Heart right ventricle (tissue), 16 donors: Measurements from ENCODE around the gene TRPM1. TPM values are rescaled to one million over a fixed set of nuclear protein-coding genes. Genes with fewer than 3 reads are reported as not detected.

Experiments used
- ATAC-seq, 8 donors: fragments of 200-7000 bp; cut with Tn5 transposase; one replicate each; pipeline ENCODE4 v1.9.1; 2020; ENCODE audit warnings: mild to moderate bottlenecking in 8 of 8, moderate library complexity in 8 of 8, moderate number of reproducible peaks in 1 of 8
- DNase-seq, 2 donors: peaks; one replicate each; pipeline ENCODE4 v3.0.0-alpha.2; 2020
- H3K27ac ChIP-seq, 10 donors: fragments of 200-600 bp; sonication (generic) in 2 of 10; one replicate each; pipeline versions ENCODE4 v1.5.0 to v1.8.0; 2020 to 2022; ENCODE audit warnings: mild to moderate bottlenecking in 3 of 10
- H3K27me3 ChIP-seq, 7 donors: fragments of 200-600 bp; one replicate each; pipeline ENCODE4 v1.8.0; 2021 to 2022; ENCODE audit warnings: mild to moderate bottlenecking in 2 of 7
- H3K36me3 ChIP-seq, 9 donors: fragments of 200-600 bp; sonication (generic) in 1 of 9; one replicate each; pipeline versions ENCODE4 v1.5.0 to v1.8.0; 2020 to 2022; ENCODE audit warnings: mild to moderate bottlenecking in 2 of 9
- H3K4me1 ChIP-seq, 9 donors: fragments of 200-600 bp; sonication (generic) in 1 of 9; one replicate each; pipeline versions ENCODE4 v1.5.0 to v1.8.0; 2020 to 2022; ENCODE audit warnings: mild to moderate bottlenecking in 4 of 9
- H3K4me3 ChIP-seq, 10 donors: fragments of 200-600 bp; sonication (generic) in 2 of 10; one replicate each; pipeline versions ENCODE4 v1.5.0 to v1.8.0; 2020 to 2022; ENCODE audit warnings: mild to moderate bottlenecking in 7 of 10, moderate library complexity in 2 of 10
- H3K9me3 ChIP-seq, 11 donors: fragments of 200-600 bp in 10 of 11; sonication (generic) in 2 of 11; one replicate each; pipeline versions ENCODE4 v1.5.0 to v1.8.0; 2013 to 2022; ENCODE audit warnings: mild to moderate bottlenecking in 2 of 11, control low read depth in 1 of 11, moderate library complexity in 1 of 11
- WGBS, 2 donors: extraction: QIAGEN DNeasy Blood & Tissue Kit; methylation state at CpG; one replicate each; pipeline ENCODE4 v1.1.7; 2013; ENCODE audit warnings: inconsistent platforms in 1 of 2; 5-methylcytosine and 5-hydroxymethylcytosine counted together
- intact Hi-C, 10 donors: fragments of 100-400 bp; cut with DNase I; formaldehyde crosslinking; loops; one replicate each; pipeline versions ENCODE4 v1.11.1 to v1.14.2; 2022
- microRNA-seq, 2 donors: library from miRNA; unstranded; fragments of <30 nt; microRNA quantifications; one replicate each; pipeline ENCODE4 v1.2.0, GENCODE V29; 2021
- polyA plus RNA-seq, 2 donors: library from polyadenylated mRNA; stranded (reverse); fragments of 200-250 nt; gene quantifications; one replicate each; pipeline ENCODE4 v1.2.3, GENCODE V29; 2013
- total RNA-seq, 10 donors: library from RNA; stranded (reverse); fragmentation: NEBNext Ultra II Directional in 3 of 10; extraction: Animal tissue kit (Norgen Biotek cat#: 25700) in 3 of 10; gene quantifications; one replicate each; pipeline versions ENCODE4 v1.2.1 to v1.2.4, GENCODE V29; 2021 to 2023
- TF ChIP-seq, protein P1 (sequence below), 9 donors: fragments of 200-600 bp; sonication (generic) in 2 of 9; IDR thresholded peaks; one replicate each; pipeline versions ENCODE4 v1.5.0 to v1.8.0; 2021 to 2022; ENCODE audit warnings: antibody characterized with exemption in 9 of 9, mild to moderate bottlenecking in 5 of 9, moderate library complexity in 1 of 9
- donor health status: Arrhythmogenic right ventricular cardiomyopathy.
- donor health status: ischemic (EF 13 %, LVEDD 7.1; RV severe dilation, severe dysfunction).
- donor health status: healthy with polysubstance abuse.
- donor health status: DM: no; HTN: yes; CAD: no.
- donor health status: DM: no; HTN: no; CAD: no.
- donor health status: ischemic (EF 25% LVEDD 6.9; RV normal size, moderate dysfunction).
- donor health status: ischemic (EF 25% LVEDD 5.7; RV mildly dilated, moderate dysfunction).
- donor health status: healthy.
- donor health status: DM: yes; HTN: yes; CAD: no.
- donor health status: Ischemic cardiomyopathy.
- donor health status: ischemic (EF 35%, LVEDD 5.7; RV mildly dilated, moderate dysfunction).
- donor health status: nonischemic (EF 11% LVEDD 7.7; RV severe dilation, severe dysfunction).
- donor health status: DM: yes; HTN: yes; CAD: no.
- donor health status: PGD.
- donor health status: ischemic (EF 29% LVEDD 5.4; RV normal size, mild dysfunction).
- donor health status: nonischemic (EF 23%, LVEDD 6.1; RV moderate dilation, normal function).

The TRPM1 gene
- total and polyA plus RNA-seq, 12 donors, result 0.06 TPM; not detected in 11

DNA sequence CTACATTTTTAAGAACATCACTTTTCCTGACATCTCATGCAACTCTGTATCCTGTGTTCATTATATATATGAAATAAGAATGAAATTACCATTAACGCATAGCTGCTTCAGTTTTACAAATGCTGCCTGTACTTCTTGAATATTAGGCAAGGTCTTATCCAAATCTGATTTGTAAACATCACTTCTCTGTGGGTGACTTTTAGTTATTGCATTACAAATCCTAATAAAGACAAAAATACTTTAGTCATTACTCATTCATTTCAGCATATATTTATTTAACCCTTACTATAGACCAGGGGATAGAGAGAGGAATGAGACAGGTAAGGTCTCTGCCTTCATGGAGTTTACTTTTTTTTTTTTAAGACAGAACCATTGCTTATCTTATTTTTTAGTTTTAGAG lies 146.9 kb downstream of the TRPM1 start:
- peaks cover 0 to 100% (median 91%) of the 10 kb centered on the region in 9 donors for H3K36me3 ChIP-seq
- intact Hi-C loops, result no loop called here

DNA sequence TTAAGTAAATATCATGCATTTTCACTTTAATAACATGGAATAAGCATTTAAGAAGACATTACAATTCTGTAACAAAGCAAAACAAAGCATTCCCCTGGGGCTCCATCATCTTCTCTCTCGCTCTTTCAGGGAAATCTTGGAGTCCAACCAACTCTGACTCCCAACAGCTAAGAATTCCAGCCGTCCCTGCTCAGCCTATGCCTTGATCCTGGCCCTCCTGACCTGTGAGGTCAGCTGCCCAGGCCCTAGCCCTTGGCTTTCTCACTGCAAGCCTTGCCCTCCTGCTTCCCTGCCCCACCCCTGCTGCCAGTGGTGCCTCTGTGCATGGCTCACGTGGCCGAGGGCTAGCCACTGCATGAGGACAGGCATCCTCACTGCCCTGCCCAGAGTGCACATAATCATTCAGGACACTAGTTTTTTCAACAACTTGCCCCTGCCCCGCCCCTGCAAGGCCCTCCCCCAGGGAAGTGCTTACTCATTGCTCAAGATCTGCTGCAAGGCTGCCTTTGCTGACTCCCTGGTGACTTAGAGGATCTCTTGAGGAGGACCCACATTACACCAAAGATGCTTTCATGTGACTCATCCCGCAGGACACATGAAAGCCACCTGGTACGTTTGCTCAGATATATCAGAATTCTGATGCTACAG lies 147.7 kb downstream of the TRPM1 start:
- WGBS, 2 donors, result 53 to 56% methylated on average over 7 of the region's 7 CpGs
- peak; percentile 43 to 85 (median 56) for ATAC-seq
- H3K27ac ChIP-seq, result peak overlapping the region in 8 of 10 donors; percentile 9 to 53 (median 35)

More for the DNA sequence above, 146.9 kb downstream of the TRPM1 start:
- ATAC-seq (no peak), DNase-seq (no peak)
- H3K9me3 ChIP-seq, result peaks cover 0 to 3% (median 0%) of the 10 kb centered on the region in 11 donors
- no peaks in the 10 kb centered on the region for H3K27me3 ChIP-seq
- WGBS, 2 donors, result 89 to 96% methylated on average over 1 of the region's 1 CpG
- TF ChIP-seq, protein P1, sequence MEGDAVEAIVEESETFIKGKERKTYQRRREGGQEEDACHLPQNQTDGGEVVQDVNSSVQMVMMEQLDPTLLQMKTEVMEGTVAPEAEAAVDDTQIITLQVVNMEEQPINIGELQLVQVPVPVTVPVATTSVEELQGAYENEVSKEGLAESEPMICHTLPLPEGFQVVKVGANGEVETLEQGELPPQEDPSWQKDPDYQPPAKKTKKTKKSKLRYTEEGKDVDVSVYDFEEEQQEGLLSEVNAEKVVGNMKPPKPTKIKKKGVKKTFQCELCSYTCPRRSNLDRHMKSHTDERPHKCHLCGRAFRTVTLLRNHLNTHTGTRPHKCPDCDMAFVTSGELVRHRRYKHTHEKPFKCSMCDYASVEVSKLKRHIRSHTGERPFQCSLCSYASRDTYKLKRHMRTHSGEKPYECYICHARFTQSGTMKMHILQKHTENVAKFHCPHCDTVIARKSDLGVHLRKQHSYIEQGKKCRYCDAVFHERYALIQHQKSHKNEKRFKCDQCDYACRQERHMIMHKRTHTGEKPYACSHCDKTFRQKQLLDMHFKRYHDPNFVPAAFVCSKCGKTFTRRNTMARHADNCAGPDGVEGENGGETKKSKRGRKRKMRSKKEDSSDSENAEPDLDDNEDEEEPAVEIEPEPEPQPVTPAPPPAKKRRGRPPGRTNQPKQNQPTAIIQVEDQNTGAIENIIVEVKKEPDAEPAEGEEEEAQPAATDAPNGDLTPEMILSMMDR (IDR thresholded peaks at IDR 0.05), result no peak
- peak overlapping the region in 3 of 10 donors; percentile 18 to 49 (median 35) for H3K27ac ChIP-seq
- H3K4me1 ChIP-seq, result peaks cover 0 to 27% (median 17%) of the 10 kb centered on the region in 9 donors
- H3K4me3 ChIP-seq, result no peak overlapping the region

DNA sequence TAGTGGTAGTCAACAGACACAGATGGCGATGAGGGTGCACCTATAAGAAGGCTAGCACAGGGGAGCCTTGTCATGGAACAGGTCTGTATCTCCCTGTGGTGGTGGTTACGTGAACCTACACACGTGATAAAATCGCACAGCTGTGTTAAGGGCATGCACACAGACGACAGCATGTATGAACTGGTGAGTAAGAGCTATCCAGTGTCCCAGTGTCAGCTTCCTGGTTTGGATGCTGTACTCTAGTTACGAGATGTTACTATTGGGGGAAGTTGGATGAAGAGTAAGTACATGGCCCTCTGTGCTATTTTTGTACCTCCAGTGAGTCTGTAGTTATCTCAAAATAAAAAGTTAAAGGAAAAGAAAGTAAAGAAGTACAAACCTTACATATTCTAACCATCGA lies 148.3 kb downstream of the TRPM1 start:
- peaks cover 0 to 27% (median 17%) of the 10 kb centered on the region in 9 donors for H3K4me1 ChIP-seq
- WGBS, 2 donors, result 77 to 81% methylated on average over 7 of the region's 7 CpGs
- peak; percentile 33 to 91 (median 78) for ATAC-seq
- H3K27me3 ChIP-seq, result no peaks in the 10 kb centered on the region
- peak overlapping the region in 4 of 10 donors; percentile 35 to 53 (median 47) for H3K27ac ChIP-seq
- intact Hi-C loops, result no loop called here
- no peak overlapping the region for H3K4me3 ChIP-seq
- DNase-seq, result no peak
- peaks cover 0 to 10% (median 0%) of the 10 kb centered on the region in 11 donors for H3K9me3 ChIP-seq
- H3K36me3 ChIP-seq, result peaks cover 0 to 100% (median 91%) of the 10 kb centered on the region in 9 donors
- TF ChIP-seq, protein P1 (IDR thresholded peaks at IDR 0.05), result no peak

More for the DNA sequence above, 147.7 kb downstream of the TRPM1 start:
- Histone ChIP-seq H3K4me1 (peaks cover 0 to 27% (median 17%) of the 10 kb centered on the region in 9 donors), H3K27me3 (no peaks in the 10 kb centered on the region), H3K9me3 (peaks cover 0 to 10% (median 0%) of the 10 kb centered on the region in 11 donors), H3K4me3 (no peak overlapping the region), H3K36me3 (peaks cover 0 to 100% (median 91%) of the 10 kb centered on the region in 9 donors)
- peak in 1 of 2 donors; percentile 25 for DNase-seq
- intact Hi-C loops, result no loop called here
- TF ChIP-seq, protein P1 (IDR thresholded peaks at IDR 0.05), result no peak

Small RNA genes lying within 50 kb of the gene (microRNA-seq; reads per million reads assigned to microRNA genes)
- gene MIR211, result 0 reads per million in 2 donors

Other genes with a start within 250 kb of the TRPM1 start
- 10 to 100 TPM in 9 of 10 donors, 1 to 10 TPM in 1; 8.2 to 28.0 (median 16.9) TPM for gene FAN1, start 197.8 kb downstream of the TRPM1 start, total RNA-seq
- gene FAN1, start 197.8 kb downstream of the TRPM1 start, polyA plus RNA-seq, result 10 to 100 TPM in 1 of 2 donors, 1 to 10 TPM in 1; 8.2 to 14.4 TPM
- 10 to 100 TPM; 17.3 to 50.1 (median 30.2) TPM for gene MTMR10, start 110.1 kb downstream of the TRPM1 start, total RNA-seq
- 10 to 100 TPM in 1 of 2 donors, 1 to 10 TPM in 1; 9.4 to 13.9 TPM for gene MTMR10, start 110.1 kb downstream of the TRPM1 start, polyA plus RNA-seq
- 100 to 1,000 TPM in 1 of 10 donors, 10 to 100 TPM in 9; 28.4 to 101 (median 49.4) TPM for gene KLF13, start 225.1 kb upstream of the TRPM1 start, total RNA-seq
- 10 to 100 TPM; 32.9 to 44.0 TPM for gene KLF13, start 225.1 kb upstream of the TRPM1 start, polyA plus RNA-seq